ENCODE data around the gene CAPN7. TPM values are rescaled to one million over a fixed set of nuclear protein-coding genes. Genes with fewer than 3 reads are reported as not detected.

Gene CAPN7
- total RNA-seq, 2 experiments from 2014 or later: 28.3 to 29.5 TPM

- Mint-ChIP-seq H3K27me3 (ENCODE audit: low read depth) (peaks cover under 1% of the 10 kb centered on the region), H3K36me3 (ENCODE audit: low read depth) (peaks cover 6% of the 10 kb centered on the region), H3K27ac (no peak overlapping the region), H3K4me3 (no peak overlapping the region), H3K9me3 (ENCODE audit: insufficient read depth) (no peaks in the 10 kb centered on the region), H3K4me1 (ENCODE audit: low read depth) (peaks cover 30% of the 10 kb centered on the region)
- ATAC-seq: no peak
- CTCF ChIA-PET: interaction anchor here (0.7 to 10.6 kb wide), 22 partner anchors 10 to 608 kb away, joined by 3 to 100 read pairs (median 8); no protein-coding TSS in a partner anchor
- DNase-seq: no peak
- POLR2A ChIA-PET: no interaction called here
Measured at GRCh38 chr3:15204005-15204404, 2.0 kb upstream of the CAPN7 start.

- no peak for DNase-seq
- peak overlapping the region; percentile 81 for H3K4me3 Mint-ChIP-seq
- CTCF ChIA-PET: interaction anchor here (0.8 to 10.6 kb wide), 16 partner anchors 9 to 442 kb away, joined by 3 to 100 read pairs (median 4); partner anchors contain the start of genes EAF1, METTL6 and RBSN
- H3K27ac Mint-ChIP-seq: peak overlapping the region; percentile 85
- POLR2A ChIA-PET: interaction anchor here (0.6 to 1.2 kb wide), 5 partner anchors 106 to 396 kb away, joined by 3 to 4 read pairs (median 3); partner anchors contain the start of genes BTD, HACL1 and MRPS25
- ATAC-seq: no peak
- H3K27me3 Mint-ChIP-seq (ENCODE audit: low read depth): no peaks in the 10 kb centered on the region
- H3K9me3 Mint-ChIP-seq (ENCODE audit: insufficient read depth): no peaks in the 10 kb centered on the region
- peaks cover 29% of the 10 kb centered on the region for H3K4me1 Mint-ChIP-seq (ENCODE audit: low read depth)
- peaks cover 9% of the 10 kb centered on the region for H3K36me3 Mint-ChIP-seq (ENCODE audit: low read depth)
Measured at GRCh38 chr3:15205482-15205933, 538 bp upstream of the CAPN7 start.

- Mint-ChIP-seq H3K4me1 (ENCODE audit: low read depth) (peaks cover 29% of the 10 kb centered on the region), H3K27me3 (ENCODE audit: low read depth) (no peaks in the 10 kb centered on the region), H3K9me3 (ENCODE audit: insufficient read depth) (no peaks in the 10 kb centered on the region), H3K4me3 (peak overlapping the region; percentile 83), H3K27ac (peak overlapping the region; percentile 86), H3K36me3 (ENCODE audit: low read depth) (peaks cover 9% of the 10 kb centered on the region)
- ChIA-PET CTCF (interaction anchor here (0.9 to 10.6 kb wide), 13 partner anchors 8 to 416 kb away, joined by 3 to 100 read pairs (median 3); partner anchors contain the start of gene RBSN), POLR2A (interaction anchor here (0.6 to 1.2 kb wide), 2 partner anchors 107 to 223 kb away, joined by 3 read pairs; no protein-coding TSS in a partner anchor)
- ATAC-seq: peak; percentile 23
- peak; percentile 52 for DNase-seq
Measured at GRCh38 chr3:15206662-15207576, 873 bp downstream of the CAPN7 start.

- Mint-ChIP-seq H3K27ac (no peak overlapping the region), H3K36me3 (ENCODE audit: low read depth) (peaks cover 14% of the 10 kb centered on the region), H3K9me3 (ENCODE audit: insufficient read depth) (no peaks in the 10 kb centered on the region), H3K4me3 (peak overlapping the region; percentile 54), H3K4me1 (ENCODE audit: low read depth) (peaks cover 27% of the 10 kb centered on the region), H3K27me3 (ENCODE audit: low read depth) (no peaks in the 10 kb centered on the region)
- ChIA-PET POLR2A (interaction anchor here (0.6 kb wide), 1 partner anchor 406 kb away, joined by 4 read pairs; no protein-coding TSS in a partner anchor), CTCF (interaction anchor here (1.8 to 10.6 kb wide), 5 partner anchors 14 to 197 kb away, joined by 4 to 100 read pairs (median 33); no protein-coding TSS in a partner anchor)
- ATAC-seq: no peak
- DNase-seq: no peak
Measured at GRCh38 chr3:15207836-15208504, 1.9 kb downstream of the CAPN7 start.

GRCh38 chr3:15211937-15212336, 5.9 kb downstream of the CAPN7 start:
- Mint-ChIP-seq H3K9me3 (ENCODE audit: insufficient read depth) (no peaks in the 10 kb centered on the region), H3K36me3 (ENCODE audit: low read depth) (peaks cover 38% of the 10 kb centered on the region), H3K4me3 (no peak overlapping the region), H3K27me3 (ENCODE audit: low read depth) (no peaks in the 10 kb centered on the region), H3K4me1 (ENCODE audit: low read depth) (peaks cover 17% of the 10 kb centered on the region), H3K27ac (no peak overlapping the region)
- DNase-seq (no peak), ATAC-seq (no peak)
- CTCF ChIA-PET: interaction anchor here (1.3 kb wide), 1 partner anchor 9 kb away, joined by 3 read pairs; no protein-coding TSS in a partner anchor
- POLR2A ChIA-PET: no interaction called here

- ChIA-PET CTCF (interaction anchor here (1.0 to 2.0 kb wide), 3 partner anchors 9 to 106 kb away, joined by 3 to 8 read pairs (median 6); partner anchors contain the start of gene CAPN7), POLR2A (no interaction called here)
- Mint-ChIP-seq H3K9me3 (ENCODE audit: insufficient read depth) (no peaks in the 10 kb centered on the region), H3K4me1 (ENCODE audit: low read depth) (peaks cover 2% of the 10 kb centered on the region), H3K36me3 (ENCODE audit: low read depth) (peaks cover 55% of the 10 kb centered on the region), H3K4me3 (no peak overlapping the region), H3K27ac (no peak overlapping the region), H3K27me3 (ENCODE audit: low read depth) (no peaks in the 10 kb centered on the region)
- no peak for DNase-seq
- ATAC-seq: no peak
Measured at GRCh38 chr3:15214758-15215157, 8.7 kb downstream of the CAPN7 start.

- H3K36me3 Mint-ChIP-seq (ENCODE audit: low read depth): peaks cover 59% of the 10 kb centered on the region
- no peaks in the 10 kb centered on the region for H3K4me1 Mint-ChIP-seq (ENCODE audit: low read depth)
- H3K4me3 Mint-ChIP-seq: no peak overlapping the region
- ChIA-PET POLR2A (no interaction called here), CTCF (interaction anchor here (1.0 kb wide), 1 partner anchor 12 kb away, joined by 3 read pairs; no protein-coding TSS in a partner anchor)
- no peak for ATAC-seq
- H3K27ac Mint-ChIP-seq: no peak overlapping the region
- DNase-seq: no peak
- H3K27me3 Mint-ChIP-seq (ENCODE audit: low read depth): no peaks in the 10 kb centered on the region
- no peaks in the 10 kb centered on the region for H3K9me3 Mint-ChIP-seq (ENCODE audit: insufficient read depth)
Measured at GRCh38 chr3:15215996-15216395, 9.9 kb downstream of the CAPN7 start.

- Mint-ChIP-seq H3K9me3 (ENCODE audit: insufficient read depth) (no peaks in the 10 kb centered on the region), H3K27ac (no peak overlapping the region), H3K36me3 (ENCODE audit: low read depth) (peaks cover 60% of the 10 kb centered on the region), H3K27me3 (ENCODE audit: low read depth) (no peaks in the 10 kb centered on the region), H3K4me3 (no peak overlapping the region), H3K4me1 (ENCODE audit: low read depth) (no peaks in the 10 kb centered on the region)
- no peak for ATAC-seq
- POLR2A ChIA-PET: no interaction called here
- no peak for DNase-seq
- CTCF ChIA-PET: interaction anchor here (1.0 to 1.4 kb wide), 2 partner anchors 12 to 13 kb away, joined by 3 read pairs; no protein-coding TSS in a partner anchor
Measured at GRCh38 chr3:15216501-15216900, 10.5 kb downstream of the CAPN7 start.

- Mint-ChIP-seq H3K4me3 (no peak overlapping the region), H3K36me3 (ENCODE audit: low read depth) (peaks cover 60% of the 10 kb centered on the region), H3K4me1 (ENCODE audit: low read depth) (no peaks in the 10 kb centered on the region), H3K9me3 (ENCODE audit: insufficient read depth) (no peaks in the 10 kb centered on the region), H3K27me3 (ENCODE audit: low read depth) (no peaks in the 10 kb centered on the region), H3K27ac (no peak overlapping the region)
- POLR2A ChIA-PET: interaction anchor here (0.7 kb wide), 1 partner anchor 580 kb away, joined by 4 read pairs; the partner anchor contains the start of gene ANKRD28
- no peak for DNase-seq
- CTCF ChIA-PET: interaction anchor here (0.8 to 1.5 kb wide), 6 partner anchors 8 to 188 kb away, joined by 3 to 7 read pairs (median 4); no protein-coding TSS in a partner anchor
- no peak for ATAC-seq
Measured at GRCh38 chr3:15217011-15217671, 11.1 kb downstream of the CAPN7 start.

- no peaks in the 10 kb centered on the region for H3K27me3 Mint-ChIP-seq (ENCODE audit: low read depth)
- H3K27ac Mint-ChIP-seq: no peak overlapping the region
- POLR2A ChIA-PET: no interaction called here
- H3K4me1 Mint-ChIP-seq (ENCODE audit: low read depth): no peaks in the 10 kb centered on the region
- CTCF ChIA-PET: interaction anchor here (0.8 to 1.5 kb wide), 6 partner anchors 8 to 187 kb away, joined by 3 to 7 read pairs (median 4); no protein-coding TSS in a partner anchor
- DNase-seq (no peak), ATAC-seq (no peak)
- H3K4me3 Mint-ChIP-seq: no peak overlapping the region
- H3K36me3 Mint-ChIP-seq (ENCODE audit: low read depth): peaks cover 62% of the 10 kb centered on the region
- no peaks in the 10 kb centered on the region for H3K9me3 Mint-ChIP-seq (ENCODE audit: insufficient read depth)
Measured at GRCh38 chr3:15217841-15218267, 11.8 kb downstream of the CAPN7 start.

- DNase-seq (no peak), ATAC-seq (no peak)
- H3K36me3 Mint-ChIP-seq (ENCODE audit: low read depth): peaks cover 59% of the 10 kb centered on the region
- H3K4me3 Mint-ChIP-seq: no peak overlapping the region
- H3K9me3 Mint-ChIP-seq (ENCODE audit: insufficient read depth): no peaks in the 10 kb centered on the region
- no peaks in the 10 kb centered on the region for H3K4me1 Mint-ChIP-seq (ENCODE audit: low read depth)
- H3K27me3 Mint-ChIP-seq (ENCODE audit: low read depth): no peaks in the 10 kb centered on the region
- CTCF ChIA-PET: interaction anchor here (0.9 to 1.6 kb wide), 3 partner anchors 12 to 114 kb away, joined by 3 read pairs; partner anchors contain the start of gene SH3BP5
- no peak overlapping the region for H3K27ac Mint-ChIP-seq
- POLR2A ChIA-PET: no interaction called here
Measured at GRCh38 chr3:15218689-15219088, 12.6 kb downstream of the CAPN7 start.

Measured in activated CD8-positive, alpha-beta T cell treated with anti-CD3 and anti-CD28 coated beads, Interleukin-2, amount 10 ng/mL, durations not matched to agents 7 days and 5 days (primary cell).